Neural progenitor cell (in vitro differentiated cells): Measurements from ENCODE around the gene RASSF5.

Source experiments
- CTCF ChIP-seq: fragments of 200-600 bp; sonication (generic); IDR thresholded peaks from 2 replicates; pipeline ENCODE4 v1.5.1; 2017; ENCODE audit warnings: antibody characterized with exemption, mild to moderate bottlenecking
- EZH2 ChIP-seq: fragments of 200-600 bp; sonication (generic); IDR thresholded peaks from 2 replicates; pipeline ENCODE4 v1.6.1; 2017; ENCODE audit warnings: antibody characterized with exemption, mild to moderate bottlenecking, moderate library complexity

DNA sequence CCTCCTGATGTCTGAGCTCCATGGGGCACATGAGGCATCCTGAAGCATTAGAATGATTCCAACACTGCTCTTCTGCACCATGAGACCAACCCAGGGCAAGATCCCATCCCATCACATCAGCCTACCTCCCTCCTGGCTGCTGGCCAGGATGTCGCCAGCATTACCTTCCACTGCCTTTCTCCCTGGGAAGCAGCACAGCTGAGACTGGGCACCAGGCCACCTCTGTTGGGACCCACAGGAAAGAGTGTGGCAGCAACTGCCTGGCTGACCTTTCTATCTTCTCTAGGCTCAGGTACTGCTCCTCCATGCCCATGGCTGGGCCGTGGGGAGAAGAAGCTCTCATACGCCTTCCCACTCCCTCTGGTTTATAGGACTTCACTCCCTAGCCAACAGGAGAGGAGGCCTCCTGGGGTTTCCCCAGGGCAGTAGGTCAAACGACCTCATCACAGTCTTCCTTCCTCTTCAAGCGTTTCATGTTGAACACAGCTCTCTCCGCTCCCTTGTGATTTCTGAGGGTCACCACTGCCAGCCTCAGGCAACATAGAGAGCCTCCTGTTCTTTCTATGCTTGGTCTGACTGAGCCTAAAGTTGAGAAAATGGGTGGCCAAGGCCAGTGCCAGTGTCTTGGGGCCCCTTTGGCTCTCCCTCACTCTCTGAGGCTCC, 11.1 kb upstream of the RASSF5 start:
- TF ChIP-seq CTCF: no peak
- no peak for TF ChIP-seq EZH2
